ENCODE measurements around the gene KMT2B.

KMT2B gene

GRCh38 chr19:35727053-35727955, 9.5 kb downstream of the KMT2B start:
- in situ Hi-C loops (cut with HindIII; ENCODE audit: low sequenced_read_pairs), result no loop called here

- in situ Hi-C loops (cut with HindIII; ENCODE audit: low sequenced_read_pairs), result no loop called here
Observed at GRCh38 chr19:35727956-35728706, 10.3 kb downstream of the KMT2B start.

GRCh38 chr19:35729021-35729420, 11.2 kb downstream of the KMT2B start:
- in situ Hi-C loops (cut with HindIII; ENCODE audit: low sequenced_read_pairs), result no loop called here

- in situ Hi-C loops (cut with HindIII; ENCODE audit: low sequenced_read_pairs), result no loop called here
Observed at GRCh38 chr19:35729763-35730162, 12.0 kb downstream of the KMT2B start.

- in situ Hi-C loops (cut with HindIII; ENCODE audit: low sequenced_read_pairs), result no loop called here
Observed at GRCh38 chr19:35730326-35730725, 12.5 kb downstream of the KMT2B start.

GRCh38 chr19:35731353-35731752, 13.6 kb downstream of the KMT2B start:
- in situ Hi-C loops (cut with HindIII; ENCODE audit: low sequenced_read_pairs), result no loop called here

GRCh38 chr19:35731779-35732405, 14.1 kb downstream of the KMT2B start:
- in situ Hi-C loops (cut with HindIII; ENCODE audit: low sequenced_read_pairs), result no loop called here

- in situ Hi-C loops (cut with HindIII; ENCODE audit: low sequenced_read_pairs), result no loop called here
Observed at GRCh38 chr19:35732540-35733179, 14.9 kb downstream of the KMT2B start.

- in situ Hi-C loops (cut with HindIII; ENCODE audit: low sequenced_read_pairs), result no loop called here
Observed at GRCh38 chr19:35733180-35734125, 15.7 kb downstream of the KMT2B start.

GRCh38 chr19:35734273-35734672, 16.5 kb downstream of the KMT2B start:
- in situ Hi-C loops (cut with HindIII; ENCODE audit: low sequenced_read_pairs), result no loop called here

- in situ Hi-C loops (cut with HindIII; ENCODE audit: low sequenced_read_pairs), result no loop called here
Observed at GRCh38 chr19:35734889-35735288, 17.1 kb downstream of the KMT2B start.

GRCh38 chr19:35736913-35737886, 19.4 kb downstream of the KMT2B start:
- in situ Hi-C loops (cut with HindIII; ENCODE audit: low sequenced_read_pairs), result no loop called here

- in situ Hi-C loops (cut with HindIII; ENCODE audit: low sequenced_read_pairs), result no loop called here
Observed at GRCh38 chr19:35738021-35738886, 20.5 kb downstream of the KMT2B start.

GRCh38 chr19:35738887-35739229, 21.1 kb downstream of the KMT2B start:
- in situ Hi-C loops (cut with HindIII; ENCODE audit: low sequenced_read_pairs), result no loop called here

GRCh38 chr19:35739275-35740107, 21.7 kb downstream of the KMT2B start:
- in situ Hi-C loops (cut with HindIII; ENCODE audit: low sequenced_read_pairs), result no loop called here

- in situ Hi-C loops (cut with HindIII; ENCODE audit: low sequenced_read_pairs), result no loop called here
Observed at GRCh38 chr19:35740108-35740422, 22.3 kb downstream of the KMT2B start.

Measured in DLD1 (cell line).